Uterus (tissue), 2 donors: ENCODE data around the gene ELOVL5.

Experiments used
- POLR2A ChIP-seq, 2 donors: fragments of 450-650 bp; IDR thresholded peaks; one replicate each; pipeline ENCODE4 v1.6.1; 2016; ENCODE audit warnings: antibody characterized with exemption in 2 of 2, mild to moderate bottlenecking in 1 of 2, moderate library complexity in 1 of 2
- TF ChIP-seq, protein P1 (sequence below), 4 experiments: fragments of 200-600 bp in 2 of 4; fragments of 450-650 bp in 2 of 4; sonication (generic) in 2 of 4; IDR thresholded peaks; one replicate each; pipeline ENCODE4 v1.5.1; 2016 to 2019; ENCODE audit warnings: antibody characterized with exemption in 4 of 4, mild to moderate bottlenecking in 2 of 4, moderate library complexity in 1 of 4

DNA sequence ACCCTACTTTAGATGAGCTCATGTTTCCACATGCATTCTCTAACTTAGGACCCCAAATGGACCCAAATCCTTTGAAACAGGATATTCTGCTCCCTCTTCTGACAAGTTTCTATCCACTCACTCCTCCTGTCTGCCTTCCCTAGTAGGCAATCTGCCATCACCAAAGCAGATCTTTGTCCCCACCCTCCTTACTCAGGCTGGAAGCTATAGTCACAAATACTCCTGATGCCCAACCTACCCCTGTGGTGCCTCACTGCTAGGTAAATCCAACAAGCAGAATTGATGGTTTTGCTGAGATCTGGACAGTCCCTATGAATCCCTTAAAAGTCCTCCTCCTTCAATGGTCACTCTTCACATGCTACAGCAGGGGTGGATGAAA lies 21.7 kb downstream of the ELOVL5 start:
- TF ChIP-seq, protein P1, sequence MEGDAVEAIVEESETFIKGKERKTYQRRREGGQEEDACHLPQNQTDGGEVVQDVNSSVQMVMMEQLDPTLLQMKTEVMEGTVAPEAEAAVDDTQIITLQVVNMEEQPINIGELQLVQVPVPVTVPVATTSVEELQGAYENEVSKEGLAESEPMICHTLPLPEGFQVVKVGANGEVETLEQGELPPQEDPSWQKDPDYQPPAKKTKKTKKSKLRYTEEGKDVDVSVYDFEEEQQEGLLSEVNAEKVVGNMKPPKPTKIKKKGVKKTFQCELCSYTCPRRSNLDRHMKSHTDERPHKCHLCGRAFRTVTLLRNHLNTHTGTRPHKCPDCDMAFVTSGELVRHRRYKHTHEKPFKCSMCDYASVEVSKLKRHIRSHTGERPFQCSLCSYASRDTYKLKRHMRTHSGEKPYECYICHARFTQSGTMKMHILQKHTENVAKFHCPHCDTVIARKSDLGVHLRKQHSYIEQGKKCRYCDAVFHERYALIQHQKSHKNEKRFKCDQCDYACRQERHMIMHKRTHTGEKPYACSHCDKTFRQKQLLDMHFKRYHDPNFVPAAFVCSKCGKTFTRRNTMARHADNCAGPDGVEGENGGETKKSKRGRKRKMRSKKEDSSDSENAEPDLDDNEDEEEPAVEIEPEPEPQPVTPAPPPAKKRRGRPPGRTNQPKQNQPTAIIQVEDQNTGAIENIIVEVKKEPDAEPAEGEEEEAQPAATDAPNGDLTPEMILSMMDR (IDR thresholded peaks at IDR 0.05), result no peak
- TF ChIP-seq POLR2A (IDR thresholded peaks at IDR 0.05), result no peak
